HG03135 (cell line): ENCODE data around the gene ATXN1.
"Not testable (repeated sequence)": the region's sequence is repeated elsewhere in the genome, so short reads cannot be mapped to it uniquely, and the experiment has no call there.

Experiments used
- ATAC-seq: cut with Tn5 transposase; IDR thresholded peaks from one replicate; pipeline ENCODE4 v1.9.1; 2021; ENCODE audit warnings: mild to moderate bottlenecking, moderate library complexity; ENCODE audit not compliant: unreplicated experiment

ATXN1 gene

DNA sequence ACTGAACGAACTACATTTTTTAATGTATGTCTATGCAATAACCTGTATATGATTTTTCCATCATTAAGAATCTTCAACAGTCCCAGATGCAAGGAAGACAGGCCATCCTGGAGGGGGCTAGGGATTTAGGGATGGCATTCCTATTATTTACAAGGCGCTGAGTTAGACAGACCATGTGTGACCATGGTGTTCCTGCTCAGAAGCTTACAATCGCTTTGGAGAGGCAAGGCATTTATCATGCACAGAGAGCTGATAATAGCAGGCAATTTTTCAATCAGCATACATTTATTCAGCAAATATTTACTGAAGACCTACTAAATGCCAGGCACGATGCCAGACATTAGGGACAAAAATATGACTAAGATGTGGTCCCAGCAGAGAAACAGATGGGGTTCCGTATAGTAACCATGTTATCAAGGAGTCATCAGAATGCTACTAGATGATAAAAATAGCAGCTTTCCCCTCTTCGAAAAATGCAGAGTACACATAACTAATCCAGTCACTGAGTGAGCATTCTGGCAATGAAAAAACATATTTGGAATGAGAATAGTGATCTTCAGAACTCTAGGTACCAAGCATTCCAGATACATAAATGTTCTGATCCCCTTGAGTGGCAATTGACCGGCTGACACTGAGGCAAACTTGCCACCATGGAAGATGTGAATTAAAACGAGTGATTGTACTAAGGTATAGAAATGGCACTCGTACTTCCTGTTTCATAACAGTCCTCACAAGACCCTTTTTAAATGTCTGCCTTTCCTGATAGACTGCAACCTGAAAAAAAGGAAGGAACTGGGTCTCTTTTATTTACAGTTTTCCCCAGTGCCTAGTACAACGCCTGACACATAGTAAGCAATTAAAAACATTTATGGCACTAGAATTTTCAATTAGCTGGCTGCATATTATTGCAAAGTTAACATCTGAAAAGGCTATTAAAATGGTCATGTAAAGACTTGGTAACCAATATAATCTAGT, 135.7 kb downstream of the ATXN1 start:
- ATAC-seq: no peak

DNA sequence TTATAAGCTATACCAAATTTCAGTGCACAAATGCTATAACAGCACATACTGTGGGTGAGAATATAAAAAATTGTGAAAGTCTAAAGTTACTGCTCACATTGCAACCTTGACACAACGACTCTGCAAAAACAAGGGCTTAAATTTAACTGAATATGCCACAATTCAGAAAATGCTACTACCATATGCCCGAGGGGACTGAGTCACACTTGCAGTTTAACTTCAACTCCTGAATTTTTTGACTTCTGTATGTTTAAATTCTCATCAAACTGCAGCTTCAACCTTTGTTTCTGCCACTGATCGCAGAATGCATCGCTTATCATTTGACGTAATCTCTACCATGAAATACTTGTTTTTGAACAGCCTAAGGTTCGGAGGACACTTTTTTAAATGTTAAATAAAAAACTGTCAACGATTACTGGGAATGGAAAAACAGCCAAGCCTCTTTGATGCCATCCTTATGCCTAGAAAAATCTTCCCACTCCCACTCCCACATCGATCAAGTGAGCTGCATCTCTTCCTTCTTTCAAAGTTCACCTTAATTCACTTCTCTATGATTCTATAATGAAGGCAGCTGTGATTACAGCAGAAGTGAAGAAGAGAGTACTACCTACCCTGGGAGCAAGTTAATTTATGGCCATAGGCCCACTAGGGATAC, 136.5 kb downstream of the ATXN1 start:
- ATAC-seq: no peak

DNA sequence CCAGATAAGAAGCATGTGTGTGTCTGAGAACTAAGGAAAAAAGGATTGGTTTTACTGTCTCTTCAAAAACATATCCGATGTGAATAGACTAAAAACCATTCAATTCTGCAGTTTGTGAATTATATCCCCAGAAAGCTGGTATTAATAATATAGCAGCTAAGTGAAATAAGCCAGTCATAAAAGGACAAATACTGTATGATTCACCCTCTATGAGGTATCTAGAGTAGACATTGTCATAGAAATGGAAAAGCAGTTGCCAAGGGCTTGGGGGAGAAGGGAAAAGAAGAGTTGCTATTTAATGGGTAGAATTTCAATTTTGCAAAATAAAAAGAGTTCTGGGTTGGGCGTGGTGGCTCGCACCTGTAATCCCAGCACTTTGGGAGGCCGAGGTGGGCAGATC, 137.5 kb downstream of the ATXN1 start:
- no peak for ATAC-seq

DNA sequence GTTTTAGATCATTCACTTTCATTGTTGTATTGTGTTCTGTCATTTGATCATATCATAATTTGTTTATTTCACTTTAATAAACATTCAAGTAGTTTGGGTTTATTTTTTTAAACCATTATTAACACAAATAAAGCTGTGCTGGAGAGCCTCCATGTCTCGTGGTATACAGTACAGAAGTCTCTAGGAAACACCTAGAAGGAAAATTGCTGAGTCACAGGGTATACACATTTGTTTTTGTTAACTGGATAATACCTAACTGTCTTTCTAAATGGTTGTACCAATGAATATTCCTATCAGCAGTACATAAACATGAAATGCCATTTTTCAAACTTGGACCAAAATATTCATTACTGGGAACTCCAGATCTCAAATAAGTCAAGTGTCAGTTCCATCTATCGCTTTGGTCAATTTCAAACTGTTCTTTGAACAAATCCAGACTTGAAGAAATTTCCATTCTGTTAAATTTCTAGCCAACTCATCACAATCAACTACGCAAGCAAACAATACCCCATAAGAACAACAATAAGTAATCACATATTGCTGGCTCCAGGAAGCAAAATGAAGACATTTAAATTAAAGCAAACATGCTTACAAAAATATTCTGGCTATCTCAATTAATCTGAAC, 138.1 kb downstream of the ATXN1 start:
- ATAC-seq: no peak

DNA sequence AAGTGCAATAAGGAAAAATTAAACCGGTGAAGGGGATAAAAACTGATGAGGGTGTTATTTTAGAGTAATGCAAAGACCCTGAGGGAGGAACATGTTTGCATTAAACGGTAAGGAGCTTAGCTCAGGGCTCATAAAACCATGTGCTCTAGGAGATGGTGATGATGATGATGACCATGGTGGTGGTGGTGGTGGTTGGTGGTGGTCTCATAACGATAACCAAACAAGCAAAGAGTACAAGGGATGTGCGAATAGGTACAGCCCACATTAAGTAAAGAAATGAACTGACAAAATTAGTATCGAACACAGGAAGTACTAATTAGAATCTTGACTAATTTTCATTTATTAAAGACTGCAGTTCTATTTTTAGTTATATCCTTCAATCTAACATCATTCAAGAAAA, 139.1 kb downstream of the ATXN1 start:
- no peak for ATAC-seq

DNA sequence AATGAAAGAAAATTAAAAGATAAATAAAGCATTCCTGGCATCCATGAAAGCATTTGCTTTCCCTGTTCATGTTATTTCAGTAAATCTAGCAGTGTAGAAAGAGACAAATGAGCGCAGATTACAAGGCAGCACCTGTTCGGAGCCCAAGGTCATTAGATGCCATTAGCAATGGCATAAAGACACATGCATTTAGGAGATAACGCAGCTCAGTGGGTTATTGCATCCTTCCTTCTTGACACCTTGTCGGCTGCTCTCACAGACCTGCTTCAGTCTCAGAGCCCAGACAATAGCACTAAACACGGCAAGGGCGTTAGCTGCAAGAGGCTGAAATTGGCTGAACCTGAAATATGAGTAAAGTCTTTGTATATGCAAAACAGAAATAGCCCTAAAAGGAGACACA, 140.3 kb downstream of the ATXN1 start:
- no peak for ATAC-seq

DNA sequence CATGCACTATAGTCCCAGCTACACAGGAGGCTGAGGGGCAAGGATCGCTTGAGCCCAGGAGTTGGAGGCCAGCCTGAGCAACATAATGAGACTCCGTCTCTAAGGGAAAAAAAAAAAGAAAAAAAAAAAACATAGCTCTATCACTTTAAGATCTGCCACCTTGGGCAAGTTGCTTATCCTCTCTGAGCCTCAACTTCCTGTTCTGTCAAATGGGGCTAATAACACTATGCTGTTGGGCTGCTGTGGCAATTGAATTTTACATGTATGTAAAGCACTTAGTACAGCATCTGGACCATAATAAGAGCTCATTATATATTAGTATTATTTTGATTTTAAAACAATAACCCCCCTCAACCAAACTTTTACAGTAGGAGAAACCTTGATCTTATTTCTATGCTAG, 141.5 kb downstream of the ATXN1 start:
- no peak for ATAC-seq

DNA sequence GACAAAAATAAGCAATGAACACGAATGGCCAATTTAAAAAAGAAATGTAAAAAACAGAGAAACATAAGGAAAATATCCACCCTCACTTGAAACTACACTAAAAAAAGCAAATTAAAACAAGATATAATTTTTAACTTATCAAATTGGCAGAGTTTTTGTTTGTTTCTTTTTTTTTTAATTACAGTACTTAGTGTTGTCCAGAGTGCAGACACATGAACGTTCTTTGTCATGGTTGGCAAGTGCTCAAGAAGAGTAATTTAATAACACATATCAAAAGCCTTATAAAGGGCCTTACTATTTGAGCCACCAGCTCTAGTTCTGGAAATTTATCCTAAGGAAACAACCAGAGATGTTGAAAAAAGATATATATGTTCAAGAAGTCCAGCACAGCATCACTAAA, 142.3 kb downstream of the ATXN1 start:
- no peak for ATAC-seq

DNA sequence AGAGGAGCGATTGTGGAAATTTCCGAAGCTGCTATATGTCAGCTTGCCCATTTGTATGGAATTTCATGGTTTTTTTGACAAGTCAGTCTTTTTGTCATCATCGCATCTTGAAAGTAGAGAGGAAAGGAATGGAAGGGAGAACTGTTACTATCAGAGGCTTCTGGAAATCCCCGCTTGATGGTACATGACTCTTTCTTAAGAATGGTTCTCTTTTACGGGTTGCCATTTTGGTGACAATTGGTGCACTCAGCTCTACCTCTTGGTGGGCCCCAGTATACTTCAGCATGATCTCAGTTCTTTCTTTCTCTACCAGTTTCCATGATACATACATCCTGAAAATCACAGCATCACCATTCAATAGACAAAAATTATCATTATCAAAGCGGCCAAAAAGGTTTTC, 146.0 kb downstream of the ATXN1 start:
- ATAC-seq: not testable (repeated sequence)

DNA sequence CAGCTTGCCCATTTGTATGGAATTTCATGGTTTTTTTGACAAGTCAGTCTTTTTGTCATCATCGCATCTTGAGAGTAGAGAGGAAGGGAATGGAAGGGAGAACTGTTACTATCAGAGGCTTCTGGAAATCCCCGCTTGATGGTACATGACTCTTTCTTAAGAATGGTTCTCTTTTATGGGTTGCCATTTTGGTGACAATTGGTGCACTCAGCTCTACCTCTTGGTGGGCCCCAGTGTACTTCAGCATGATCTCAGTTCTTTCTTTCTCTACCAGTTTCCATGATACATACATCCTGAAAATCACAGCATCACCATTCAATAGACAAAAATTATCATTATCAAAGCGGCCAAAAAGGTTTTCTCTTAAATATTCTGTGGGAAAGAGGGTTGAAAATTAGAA, 147.1 kb downstream of the ATXN1 start:
- not testable (repeated sequence) for ATAC-seq

DNA sequence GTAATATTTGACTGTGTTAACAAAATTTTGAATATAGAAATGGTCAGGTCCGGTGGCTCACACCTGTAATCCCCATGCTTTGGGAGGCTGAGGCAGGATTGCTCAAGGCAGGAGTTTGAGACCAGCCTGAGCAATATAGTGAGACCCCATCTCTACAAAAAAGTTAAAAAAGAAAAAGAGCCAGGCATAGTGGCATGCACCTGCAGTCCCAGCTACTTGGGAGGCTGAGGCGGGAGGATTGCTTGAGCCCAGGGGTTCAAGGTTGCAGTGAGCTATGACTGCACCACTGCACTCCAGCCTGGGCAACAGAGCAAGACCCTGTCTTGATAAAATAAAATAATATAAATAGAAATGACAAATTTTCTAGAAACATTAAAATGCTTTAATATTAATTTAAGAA, 147.8 kb downstream of the ATXN1 start:
- not testable (repeated sequence) for ATAC-seq

DNA sequence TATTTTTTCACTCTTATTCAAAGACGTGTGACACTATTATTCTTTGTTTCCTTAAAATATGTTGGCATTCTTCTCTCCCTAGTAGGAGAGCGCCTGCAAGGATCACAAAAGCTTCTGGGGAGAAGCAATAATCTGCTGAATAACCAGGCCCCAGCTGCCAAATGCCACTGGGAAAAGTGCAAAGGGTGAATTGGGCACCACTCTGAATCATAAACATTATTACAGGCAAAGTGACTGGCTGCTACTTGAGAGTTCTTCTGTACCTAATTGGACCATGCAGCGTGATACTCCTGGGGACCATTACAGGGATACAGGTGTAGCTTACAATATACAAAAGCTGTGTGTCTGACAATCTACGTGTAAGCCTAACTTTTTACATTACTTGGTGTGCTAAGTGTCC, 152.8 kb downstream of the ATXN1 start:
- no peak for ATAC-seq

DNA sequence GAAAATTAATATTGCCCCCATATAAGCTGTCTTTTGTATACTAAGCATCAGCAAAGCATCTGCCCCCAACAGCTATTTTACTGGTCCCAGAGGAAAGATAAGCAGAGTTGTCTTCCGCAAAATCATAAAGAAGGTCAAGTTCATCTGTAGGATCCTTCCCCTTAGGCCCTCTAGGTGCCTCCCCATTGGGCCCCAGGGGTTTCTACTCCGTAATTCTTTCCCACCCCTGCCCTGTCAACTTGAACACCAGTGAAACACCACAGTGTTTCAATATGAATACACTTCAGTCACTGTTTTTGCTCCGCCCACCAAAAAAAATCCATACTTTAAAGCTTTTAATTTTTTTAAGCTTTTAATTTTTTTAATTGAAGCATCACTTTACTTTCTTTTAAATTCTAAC, 159.2 kb downstream of the ATXN1 start:
- peak; percentile 80 for ATAC-seq

DNA sequence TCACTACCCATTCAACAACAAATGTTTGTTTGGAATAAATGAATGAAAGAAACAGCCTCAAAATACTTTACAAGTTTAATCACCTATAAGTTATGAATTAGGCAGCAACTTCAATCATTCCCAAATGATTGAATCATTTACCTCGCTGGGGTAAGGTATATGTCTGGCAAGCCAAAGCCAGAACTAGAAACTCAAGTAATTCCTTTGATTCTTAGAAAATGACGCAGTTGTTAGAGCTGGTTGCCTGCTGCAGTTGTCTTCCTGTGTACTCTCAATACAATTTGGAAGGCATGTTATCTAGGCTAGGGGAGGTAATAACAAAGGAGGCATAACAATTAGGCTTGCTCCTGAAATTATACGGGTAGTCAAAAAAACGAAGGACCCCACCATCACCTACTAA, 160.6 kb downstream of the ATXN1 start:
- ATAC-seq: no peak

DNA sequence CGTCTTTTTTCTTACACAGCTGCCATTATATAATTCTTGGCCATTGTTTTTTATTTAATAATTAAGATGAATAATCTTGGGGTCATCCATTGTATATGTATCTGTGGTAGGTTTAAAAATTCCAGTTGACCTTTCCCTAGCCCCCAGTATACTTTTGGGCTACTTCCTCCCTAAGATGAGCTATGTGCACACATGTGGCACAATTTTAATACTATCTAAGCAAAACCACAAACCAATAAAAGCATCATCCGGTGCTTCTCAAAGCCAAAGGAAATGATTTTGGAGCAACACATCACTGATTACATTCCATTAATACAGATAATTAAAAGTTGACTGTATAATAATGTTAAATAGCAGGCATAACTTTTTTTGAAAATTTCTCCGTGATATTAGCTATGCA, 161.2 kb downstream of the ATXN1 start:
- no peak for ATAC-seq

DNA sequence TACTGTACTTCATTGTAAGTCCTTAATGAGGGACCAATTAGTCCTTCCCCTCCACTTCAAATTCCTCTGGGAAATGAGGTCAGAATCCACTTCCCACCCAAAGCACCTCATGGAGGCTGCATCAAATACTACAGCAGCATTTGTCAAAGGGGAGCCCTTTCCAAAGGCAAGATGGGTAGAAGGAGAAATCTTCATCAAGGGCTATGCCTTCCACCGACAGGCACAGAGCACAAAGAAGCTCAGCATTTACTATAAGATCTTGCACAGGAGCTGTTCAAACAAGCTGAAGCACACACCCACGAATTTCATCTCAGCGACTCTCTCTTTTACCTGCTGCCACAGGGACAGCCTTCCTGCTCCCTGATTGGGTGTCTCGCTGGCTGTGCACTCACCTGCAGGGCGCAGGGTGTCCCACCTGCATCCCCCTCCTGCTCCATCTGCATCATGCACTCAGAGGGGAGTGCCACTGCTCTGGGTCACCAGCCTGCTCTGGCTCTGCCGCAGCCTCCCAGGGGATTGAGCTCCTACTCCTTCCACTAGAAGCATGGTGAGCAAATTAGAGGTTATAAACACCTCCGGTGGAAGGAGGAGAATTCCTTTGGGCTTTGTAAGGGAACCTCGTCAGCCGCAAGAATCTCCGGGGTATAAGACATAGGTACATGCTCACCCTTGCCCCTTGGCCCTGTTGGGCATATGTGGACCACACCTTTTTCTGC, 164.5 kb downstream of the ATXN1 start:
- ATAC-seq: no peak

DNA sequence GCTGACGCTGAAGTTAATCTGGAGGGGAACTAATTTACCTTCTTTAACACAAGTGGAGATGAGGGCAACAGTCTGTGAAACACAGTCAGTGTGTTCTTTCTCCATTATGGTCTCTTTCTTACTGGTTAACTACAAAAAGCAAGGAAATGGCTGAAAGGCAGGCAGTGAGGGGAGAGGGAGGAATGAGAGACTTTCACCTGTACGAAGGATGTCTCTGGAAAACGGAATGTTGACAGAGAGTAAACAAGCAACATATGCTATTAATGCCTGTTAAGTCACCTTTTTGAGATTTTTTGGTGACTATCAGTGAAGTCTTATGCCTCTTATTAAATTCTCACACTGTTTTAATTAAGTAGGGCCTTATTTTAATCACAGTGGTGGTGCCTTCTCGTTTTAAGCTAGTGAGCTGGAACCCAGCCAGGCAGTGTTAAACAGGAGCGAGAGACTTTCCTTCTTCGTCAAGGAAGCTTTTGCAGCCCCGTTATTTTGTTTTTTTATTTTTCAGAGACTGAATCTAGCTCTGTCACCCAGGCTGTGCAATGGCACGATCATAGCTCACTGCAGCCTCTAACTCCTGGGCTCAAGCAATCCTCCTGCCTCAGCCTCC, 165.6 kb downstream of the ATXN1 start:
- ATAC-seq: no peak

DNA sequence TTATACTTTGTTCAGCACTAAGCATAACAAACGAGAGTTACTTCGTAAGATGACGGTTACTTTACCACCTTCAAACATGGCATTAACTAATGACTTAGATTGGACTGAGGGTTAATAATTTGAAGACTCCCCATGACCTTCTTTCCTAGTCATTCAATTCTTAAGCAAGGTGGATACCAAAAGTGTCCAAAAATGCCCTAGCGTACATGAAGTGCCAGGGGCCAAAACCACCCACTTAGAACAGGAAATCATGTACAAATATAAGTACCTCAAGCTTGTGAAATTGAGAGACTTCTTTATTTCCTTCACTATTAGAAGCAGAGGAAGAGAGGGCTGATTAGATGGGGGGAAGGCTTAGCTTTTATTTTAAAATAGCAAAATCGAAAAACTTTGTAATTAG, 166.4 kb downstream of the ATXN1 start:
- no peak for ATAC-seq

DNA sequence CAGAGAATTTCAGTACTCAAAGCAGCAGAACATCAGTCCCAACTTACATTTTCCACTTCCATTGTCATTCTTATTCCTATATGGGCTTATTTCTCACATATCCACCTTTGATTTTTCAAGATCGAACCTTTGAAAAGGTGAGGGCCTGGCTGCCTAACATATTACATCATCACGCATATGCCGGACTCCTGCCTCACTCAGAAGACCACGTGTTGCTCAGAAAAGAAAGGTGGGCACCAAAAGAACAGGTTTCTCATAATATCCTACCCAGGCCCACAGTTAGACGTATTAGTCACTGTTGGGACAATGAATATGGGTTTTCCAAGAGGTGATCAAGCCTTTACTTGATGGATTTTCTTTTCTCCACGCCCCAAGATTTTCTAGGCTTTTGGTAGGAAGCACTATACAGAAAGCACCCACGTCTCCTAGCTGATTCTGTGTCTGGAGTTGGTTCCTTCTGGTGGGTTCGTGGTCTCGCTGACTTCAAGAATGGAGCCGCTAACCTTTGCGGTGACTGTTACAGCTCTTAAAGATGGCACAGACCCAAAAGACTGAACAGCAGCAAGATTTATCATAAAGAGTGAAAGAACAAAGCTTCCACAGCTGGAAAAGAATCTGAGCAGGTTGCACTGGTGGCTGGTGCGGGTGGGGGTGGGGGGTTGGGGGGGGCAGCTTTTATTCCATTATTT, 168.9 kb downstream of the ATXN1 start:
- peak; percentile 2 for ATAC-seq
